Neural cell (in vitro differentiated cells): ENCODE results near the gene DCC. TPM values are rescaled to one million over a fixed set of nuclear protein-coding genes. Genes with fewer than 3 reads are reported as not detected.

Source experiments
- H2AFZ ChIP-seq: fragments of 200-600, 300-800 bp; sonication (generic), shearing (Covaris generic); 2 replicates; pipeline ENCODE4 v1.6.0; 2014; ENCODE audit warnings: low read depth, mild to moderate bottlenecking, antibody characterized with exemption, low read length, moderate library complexity
- H3F3A ChIP-seq: fragments of 200-600 bp; shearing (Covaris generic); 2 replicates; pipeline ENCODE4 v1.6.1; 2016; ENCODE audit warnings: mild to moderate bottlenecking, moderate library complexity, mixed read lengths, antibody characterized with exemption, low read length; ENCODE audit not compliant: insufficient read depth, poor library complexity, severe bottlenecking
- H3K27ac ChIP-seq: fragments of 200-600, 300-800 bp; sonication (generic), shearing (Covaris generic); 2 replicates; pipeline ENCODE4 v1.5.1; 2014; ENCODE audit warnings: mild to moderate bottlenecking, low read length, moderate library complexity
- H3K27me3 ChIP-seq: fragments of 300-800, 200-600 bp; sonication (generic), shearing (Covaris generic); 2 replicates; pipeline ENCODE4 v1.6.0; 2014; ENCODE audit warnings: mild to moderate bottlenecking, low read depth, low read length, moderate library complexity; ENCODE audit not compliant: insufficient read depth
- H3K36me3 ChIP-seq: fragments of 300-800, 200-600 bp; sonication (generic), shearing (Covaris generic); 2 replicates; pipeline ENCODE4 v1.5.1; 2014; ENCODE audit warnings: mild to moderate bottlenecking, antibody characterized with exemption, low read length, moderate library complexity; ENCODE audit not compliant: insufficient read depth
- H3K4me2 ChIP-seq: fragments of 300-800, 200-600 bp; sonication (generic), shearing (Covaris generic); 2 replicates; pipeline ENCODE4 v1.6.0; 2014; ENCODE audit warnings: mild to moderate bottlenecking, low read length
- H3K4me3 ChIP-seq: fragments of 300-800, 200-600 bp; sonication (generic), shearing (Covaris generic); 2 replicates; pipeline ENCODE4 v1.5.1; 2014; ENCODE audit warnings: mild to moderate bottlenecking, low read length, moderate library complexity
- H3K79me2 ChIP-seq: fragments of 200-600 bp; shearing (Covaris generic); replicated peaks from 2 replicates; pipeline ENCODE4 v1.6.0; 2014; ENCODE audit warnings: mild to moderate bottlenecking, low read length, moderate library complexity; ENCODE audit not compliant: insufficient read depth
- H3K9ac ChIP-seq: fragments of 300-800, 200-600 bp; sonication (generic), shearing (Covaris generic); 2 replicates; pipeline ENCODE4 v1.6.1; 2016; ENCODE audit warnings: mild to moderate bottlenecking, low read length, mixed read lengths
- H3K9me2 ChIP-seq: fragments of 200-600 bp; shearing (Covaris generic); 2 replicates; pipeline ENCODE4 v1.6.1; 2016; ENCODE audit warnings: mild to moderate bottlenecking, low read length, mixed read lengths; ENCODE audit not compliant: insufficient read depth
- H3K9me3 ChIP-seq: fragments of 200-600, 300-800 bp; sonication (generic), shearing (Covaris generic); 2 replicates; pipeline ENCODE4 v1.6.1; 2016; ENCODE audit warnings: mild to moderate bottlenecking, mixed run types, low read length, moderate library complexity, mixed read lengths
- H4K20me1 ChIP-seq: fragments of 200-600 bp; shearing (Covaris generic); 2 replicates; pipeline ENCODE4 v1.6.1; 2016; ENCODE audit warnings: mild to moderate bottlenecking, mixed run types; ENCODE audit not compliant: insufficient read depth
- EP300 ChIP-seq: fragments of 450-650 bp; conservative IDR thresholded peaks from 2 replicates; pipeline ENCODE4 v1.6.1; 2014; ENCODE audit warnings: antibody characterized with exemption, mild to moderate bottlenecking, moderate library complexity; ENCODE audit not compliant: poor library complexity, severe bottlenecking
- EZH2 ChIP-seq: fragments of 200-600, 300-800 bp; shearing (Covaris generic), sonication (generic); IDR thresholded peaks from 2 replicates; pipeline ENCODE4 v1.6.1; 2014; ENCODE audit warnings: antibody characterized with exemption, low read length, borderline replicate concordance, mild to moderate bottlenecking; ENCODE audit not compliant: insufficient read depth, poor library complexity, severe bottlenecking
- MXI1 ChIP-seq: fragments of 450-650 bp; conservative IDR thresholded peaks from 2 replicates; pipeline ENCODE4 v1.6.1; 2014; ENCODE audit warnings: antibody characterized with exemption, mild to moderate bottlenecking; ENCODE audit not compliant: poor library complexity, severe bottlenecking
- POLR2AphosphoS5 ChIP-seq: IDR thresholded peaks from 2 replicates; pipeline ENCODE4 v1.6.1; 2012
- RAD21 ChIP-seq: fragments of 450-650 bp; conservative IDR thresholded peaks from 2 replicates; pipeline ENCODE4 v1.6.1; 2014; ENCODE audit warnings: antibody characterized with exemption, mild to moderate bottlenecking, moderate library complexity
- SMC3 ChIP-seq: fragments of 450-650 bp; conservative IDR thresholded peaks from 2 replicates; pipeline ENCODE4 v1.6.1; 2014; ENCODE audit warnings: antibody characterized with exemption, mild to moderate bottlenecking, moderate library complexity; ENCODE audit not compliant: poor library complexity
- TAF1 ChIP-seq: IDR thresholded peaks from 2 replicates; pipeline ENCODE4 v1.6.1; 2012; ENCODE audit warnings: low read depth
- polyA plus RNA-seq: library from polyadenylated mRNA; depleted of rRNA; stranded (reverse); fragments of >200 nt; gene quantifications from 2 replicates; pipeline ENCODE4 v1.2.3, GENCODE V29; 2014
- TF ChIP-seq, protein P1 (sequence below): IDR thresholded peaks from 2 replicates; pipeline ENCODE4 v1.6.1; 2012; ENCODE audit warnings: borderline replicate concordance
- TF ChIP-seq, protein P2 (sequence below): fragments of 450-650 bp; IDR thresholded peaks from 2 replicates; pipeline ENCODE4 v1.5.1; 2014; ENCODE audit warnings: antibody characterized with exemption, mild to moderate bottlenecking, moderate library complexity; ENCODE audit not compliant: poor library complexity, severe bottlenecking

DCC gene
- polyA plus RNA-seq, 1 donor from 2014 or later, result 40.7 TPM

DNA sequence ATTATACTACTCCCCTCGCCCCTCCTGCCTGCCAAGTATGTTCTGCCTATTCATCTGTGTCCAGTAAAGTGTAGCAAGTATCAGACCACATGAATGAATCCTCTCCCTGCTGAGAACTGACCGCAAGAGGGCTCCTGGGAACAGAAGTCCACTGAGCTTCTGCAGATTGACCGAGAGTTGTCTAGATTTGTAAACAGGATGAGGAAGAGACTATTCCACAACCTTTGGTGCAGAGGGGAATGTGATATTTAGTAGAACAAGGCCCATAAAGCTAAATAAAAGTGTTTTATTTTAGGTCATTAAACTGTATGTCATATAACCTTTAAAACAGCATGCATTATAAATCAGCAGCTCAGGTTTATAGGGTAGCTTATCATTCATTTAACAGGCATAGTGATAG lies 377.0 kb downstream of the DCC start:
- no peak overlapping the region for H2AFZ ChIP-seq
- H3K27me3 ChIP-seq, result no peaks in the 10 kb centered on the region
- H3K4me2 ChIP-seq, result no peak overlapping the region
- H3K79me2 ChIP-seq, result no peaks in the 10 kb centered on the region
- no peak overlapping the region for H3K4me3 ChIP-seq
- no peaks in the 10 kb centered on the region for H3K9me2 ChIP-seq
- no peaks in the 10 kb centered on the region for H3F3A ChIP-seq
- H3K9me3 ChIP-seq, result no peaks in the 10 kb centered on the region
- TF ChIP-seq, protein P1, sequence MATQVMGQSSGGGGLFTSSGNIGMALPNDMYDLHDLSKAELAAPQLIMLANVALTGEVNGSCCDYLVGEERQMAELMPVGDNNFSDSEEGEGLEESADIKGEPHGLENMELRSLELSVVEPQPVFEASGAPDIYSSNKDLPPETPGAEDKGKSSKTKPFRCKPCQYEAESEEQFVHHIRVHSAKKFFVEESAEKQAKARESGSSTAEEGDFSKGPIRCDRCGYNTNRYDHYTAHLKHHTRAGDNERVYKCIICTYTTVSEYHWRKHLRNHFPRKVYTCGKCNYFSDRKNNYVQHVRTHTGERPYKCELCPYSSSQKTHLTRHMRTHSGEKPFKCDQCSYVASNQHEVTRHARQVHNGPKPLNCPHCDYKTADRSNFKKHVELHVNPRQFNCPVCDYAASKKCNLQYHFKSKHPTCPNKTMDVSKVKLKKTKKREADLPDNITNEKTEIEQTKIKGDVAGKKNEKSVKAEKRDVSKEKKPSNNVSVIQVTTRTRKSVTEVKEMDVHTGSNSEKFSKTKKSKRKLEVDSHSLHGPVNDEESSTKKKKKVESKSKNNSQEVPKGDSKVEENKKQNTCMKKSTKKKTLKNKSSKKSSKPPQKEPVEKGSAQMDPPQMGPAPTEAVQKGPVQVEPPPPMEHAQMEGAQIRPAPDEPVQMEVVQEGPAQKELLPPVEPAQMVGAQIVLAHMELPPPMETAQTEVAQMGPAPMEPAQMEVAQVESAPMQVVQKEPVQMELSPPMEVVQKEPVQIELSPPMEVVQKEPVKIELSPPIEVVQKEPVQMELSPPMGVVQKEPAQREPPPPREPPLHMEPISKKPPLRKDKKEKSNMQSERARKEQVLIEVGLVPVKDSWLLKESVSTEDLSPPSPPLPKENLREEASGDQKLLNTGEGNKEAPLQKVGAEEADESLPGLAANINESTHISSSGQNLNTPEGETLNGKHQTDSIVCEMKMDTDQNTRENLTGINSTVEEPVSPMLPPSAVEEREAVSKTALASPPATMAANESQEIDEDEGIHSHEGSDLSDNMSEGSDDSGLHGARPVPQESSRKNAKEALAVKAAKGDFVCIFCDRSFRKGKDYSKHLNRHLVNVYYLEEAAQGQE, result no peak
- no peaks in the 10 kb centered on the region for H4K20me1 ChIP-seq
- H3K27ac ChIP-seq, result no peak overlapping the region
- H3K9ac ChIP-seq, result no peak overlapping the region
- H3K36me3 ChIP-seq, result no peaks in the 10 kb centered on the region

DNA sequence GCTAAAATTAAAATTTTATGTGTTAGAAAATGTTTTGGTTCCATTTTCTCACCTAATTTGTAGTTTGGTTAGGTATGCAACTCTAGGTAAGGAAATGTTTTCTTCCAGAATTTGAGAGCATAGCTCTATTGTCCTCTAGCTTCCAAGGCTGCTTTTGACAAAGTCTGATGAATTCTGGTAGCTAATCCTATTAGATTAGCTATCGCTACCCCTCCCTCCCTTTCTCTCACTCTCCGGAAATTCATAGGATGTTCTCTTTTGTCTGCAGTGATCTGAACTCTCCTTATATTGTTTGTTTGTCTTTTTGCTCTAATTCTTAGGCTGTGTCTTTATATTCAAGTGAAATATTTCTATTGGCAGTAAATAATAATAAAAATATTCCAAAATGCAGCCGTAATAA lies 382.9 kb downstream of the DCC start:
- H3K4me2 ChIP-seq, result no peak overlapping the region

More for the DNA sequence above, 382.9 kb downstream of the DCC start:
- H3K9me3 ChIP-seq, result no peaks in the 10 kb centered on the region
- H3K27ac ChIP-seq, result no peak overlapping the region
- no peaks in the 10 kb centered on the region for H3K9me2 ChIP-seq
- H3K27me3 ChIP-seq, result no peaks in the 10 kb centered on the region
- TF ChIP-seq EZH2 (no peak), EP300 (no peak), TAF1 (no peak), POLR2AphosphoS5 (no peak), RAD21 (no peak), SMC3 (no peak), MXI1 (no peak)
- TF ChIP-seq, protein P2, sequence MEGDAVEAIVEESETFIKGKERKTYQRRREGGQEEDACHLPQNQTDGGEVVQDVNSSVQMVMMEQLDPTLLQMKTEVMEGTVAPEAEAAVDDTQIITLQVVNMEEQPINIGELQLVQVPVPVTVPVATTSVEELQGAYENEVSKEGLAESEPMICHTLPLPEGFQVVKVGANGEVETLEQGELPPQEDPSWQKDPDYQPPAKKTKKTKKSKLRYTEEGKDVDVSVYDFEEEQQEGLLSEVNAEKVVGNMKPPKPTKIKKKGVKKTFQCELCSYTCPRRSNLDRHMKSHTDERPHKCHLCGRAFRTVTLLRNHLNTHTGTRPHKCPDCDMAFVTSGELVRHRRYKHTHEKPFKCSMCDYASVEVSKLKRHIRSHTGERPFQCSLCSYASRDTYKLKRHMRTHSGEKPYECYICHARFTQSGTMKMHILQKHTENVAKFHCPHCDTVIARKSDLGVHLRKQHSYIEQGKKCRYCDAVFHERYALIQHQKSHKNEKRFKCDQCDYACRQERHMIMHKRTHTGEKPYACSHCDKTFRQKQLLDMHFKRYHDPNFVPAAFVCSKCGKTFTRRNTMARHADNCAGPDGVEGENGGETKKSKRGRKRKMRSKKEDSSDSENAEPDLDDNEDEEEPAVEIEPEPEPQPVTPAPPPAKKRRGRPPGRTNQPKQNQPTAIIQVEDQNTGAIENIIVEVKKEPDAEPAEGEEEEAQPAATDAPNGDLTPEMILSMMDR, result no peak
- TF ChIP-seq, protein P1, result no peak
- no peak overlapping the region for H2AFZ ChIP-seq
- H3F3A ChIP-seq, result no peaks in the 10 kb centered on the region
- H3K79me2 ChIP-seq, result peaks cover 3% of the 10 kb centered on the region
- no peak overlapping the region for H3K9ac ChIP-seq
- no peaks in the 10 kb centered on the region for H4K20me1 ChIP-seq
- no peak overlapping the region for H3K4me3 ChIP-seq
- H3K36me3 ChIP-seq, result no peaks in the 10 kb centered on the region
